H1 (cell line): ENCODE measurements around the gene TMEM86B. TPM values are rescaled to one million over a fixed set of nuclear protein-coding genes. Genes with fewer than 3 reads are reported as not detected.

Source experiments
- CTCF ChIA-PET: fragments of 300-600 bp; sonication (Branson Sonifier 250); formaldehyde crosslinking; loops from one replicate; lab custom pipeline; 2021; ENCODE audit not compliant: partially characterized antibody; lab: Charles Lee
- POLR2A ChIA-PET: fragments of 300-600 bp; sonication (Branson Sonifier 250); formaldehyde crosslinking; loops from one replicate; lab custom pipeline; 2021; ENCODE audit warnings: inconsistent platforms; ENCODE audit not compliant: partially characterized antibody; lab: Charles Lee
- DNase-seq, 2 experiments: peaks; one replicate each; pipeline versions ENCODE4 v3.0.0 to v3.0.0-alpha.2; 2010 to 2022; ENCODE audit warnings: low spot score in 2 of 2, low read depth in 1 of 2, mixed read lengths in 1 of 2
- FAIRE-seq: peaks from 2 replicates; lab custom pipeline; 2011; peaks lifted over from hg19 to GRCh38; lab: Jason Lieb, UNC
- H2AFZ ChIP-seq: 2 replicates; pipeline ENCODE4 v1.8.1; 2012; ENCODE audit warnings: low read length, inconsistent platforms
- H2AK5ac ChIP-seq: 2 replicates; pipeline ENCODE4 v1.6.1; 2013; ENCODE audit warnings: low read depth, low read length
- H2BK120ac ChIP-seq: replicated peaks from 2 replicates; pipeline ENCODE3; 2013; ENCODE audit warnings: low read depth, low read length, inconsistent platforms
- H2BK12ac ChIP-seq: 2 replicates; pipeline ENCODE4 v1.6.1; 2013; ENCODE audit warnings: low read depth, low read length
- H2BK15ac ChIP-seq: 2 replicates; pipeline ENCODE4 v1.6.1; 2013; ENCODE audit warnings: low read length
- H2BK20ac ChIP-seq: 2 replicates; pipeline ENCODE4 v1.6.1; 2013; ENCODE audit warnings: low read length
- H2BK5ac ChIP-seq: 2 replicates; pipeline ENCODE4 v1.6.1; 2013; ENCODE audit warnings: low read depth, low read length
- H3K14ac ChIP-seq: 2 replicates; pipeline ENCODE4 v1.6.1; 2013; ENCODE audit warnings: inconsistent platforms; ENCODE audit not compliant: insufficient read length
- H3K18ac ChIP-seq: 2 replicates; pipeline ENCODE4 v1.6.1; 2013; ENCODE audit warnings: low read length; ENCODE audit errors: extremely low read depth
- H3K23ac ChIP-seq: 2 replicates; pipeline ENCODE4 v1.6.1; 2013; ENCODE audit warnings: inconsistent platforms; ENCODE audit not compliant: insufficient read length
- H3K23me2 ChIP-seq: 2 replicates; pipeline ENCODE4 v1.6.1; 2013; ENCODE audit warnings: low read depth, low read length
- H3K27ac ChIP-seq: 2 replicates; pipeline ENCODE4 v1.6.1; 2011; ENCODE audit warnings: low read depth, low read length, inconsistent platforms
- H3K27me3 ChIP-seq, 4 experiments: replicated peaks in 1 of 4; 1 replicate in 1 of 4; 2 replicates in 3 of 4; pipeline versions ENCODE4 v1.6.1 to v1.8.1; 2011 to 2013; ENCODE audit warnings: low read length in 3 of 4, mild to moderate bottlenecking in 3 of 4, inconsistent platforms in 2 of 4, mixed read lengths in 2 of 4, moderate library complexity in 1 of 4; ENCODE audit not compliant: control insufficient read depth in 3 of 4, insufficient read depth in 3 of 4; ENCODE audit errors: extremely low read depth in 1 of 4
- H3K36me3 ChIP-seq, 4 experiments: 2 replicates each; pipeline versions ENCODE4 v1.6.1 to v1.8.1; 2011 to 2013; ENCODE audit warnings: mild to moderate bottlenecking in 4 of 4, low read length in 3 of 4, moderate library complexity in 2 of 4, control low read depth in 1 of 4, inconsistent platforms in 1 of 4; ENCODE audit not compliant: insufficient read depth in 4 of 4, control insufficient read depth in 2 of 4
- H3K4ac ChIP-seq: replicated peaks from 2 replicates; pipeline ENCODE3; 2013; ENCODE audit warnings: low read length, low read depth, mixed read lengths, inconsistent platforms; ENCODE audit not compliant: insufficient read length
- H3K4me1 ChIP-seq, 4 experiments: replicated peaks in 1 of 4; 1 replicate in 1 of 4; 2 replicates in 3 of 4; pipeline versions ENCODE4 v1.6.1 to v1.8.1; 2011 to 2013; ENCODE audit warnings: low read length in 3 of 4, inconsistent platforms in 2 of 4, mixed read lengths in 1 of 4; ENCODE audit not compliant: insufficient read depth in 4 of 4, control insufficient read depth in 3 of 4
- H3K4me2 ChIP-seq, 2 experiments: 2 replicates each; pipeline versions ENCODE4 v1.6.1 to v1.8.1; 2011 to 2013; ENCODE audit warnings: low read depth in 2 of 2, low read length in 2 of 2, control low read depth in 1 of 2, inconsistent platforms in 1 of 2, mild to moderate bottlenecking in 1 of 2; ENCODE audit not compliant: insufficient read depth in 1 of 2
- H3K4me3 ChIP-seq, 4 experiments: fragments of 200-600, 300-600 bp in 1 of 4; sonication (generic), shearing (Covaris generic), sonication (Bioruptor Twin) in 1 of 4; 2 replicates each; pipeline versions ENCODE4 v1.5.1 to v1.8.1; 2011 to 2016; ENCODE audit warnings: low read length in 4 of 4, low read depth in 3 of 4, control low read depth in 2 of 4, inconsistent platforms in 2 of 4, mild to moderate bottlenecking in 2 of 4, mixed read lengths in 1 of 4, moderate library complexity in 1 of 4; ENCODE audit not compliant: insufficient read depth in 2 of 4; ENCODE audit errors: extremely low read depth in 1 of 4
- H3K56ac ChIP-seq: replicated peaks from 2 replicates; pipeline ENCODE3; 2013; ENCODE audit warnings: low read depth, mild to moderate bottlenecking, mixed read lengths, low read length, inconsistent platforms; ENCODE audit not compliant: insufficient read length
- H3K79me1 ChIP-seq: 2 replicates; pipeline ENCODE4 v1.6.1; 2013; ENCODE audit warnings: low read depth, low read length, control low read depth
- H3K79me2 ChIP-seq, 2 experiments: 2 replicates each; pipeline versions ENCODE4 v1.6.1 to v1.8.1; 2012 to 2013; ENCODE audit warnings: low read length in 2 of 2, mild to moderate bottlenecking in 2 of 2, inconsistent platforms in 1 of 2; ENCODE audit not compliant: insufficient read depth in 2 of 2, control insufficient read depth in 1 of 2
- H3K9ac ChIP-seq, 4 experiments: replicated peaks in 1 of 4; 1 replicate in 1 of 4; 2 replicates in 3 of 4; pipeline versions ENCODE4 v1.6.1 to v1.8.1; 2011 to 2013; ENCODE audit warnings: low read depth in 3 of 4, low read length in 3 of 4, control low read depth in 2 of 4, mild to moderate bottlenecking in 2 of 4, moderate library complexity in 2 of 4, inconsistent platforms in 1 of 4; ENCODE audit errors: extremely low read depth in 1 of 4
- H3K9me3 ChIP-seq, 2 experiments: 2 replicates each; pipeline versions ENCODE4 v1.6.1 to v1.8.1; 2012 to 2013; ENCODE audit warnings: mild to moderate bottlenecking in 2 of 2, moderate library complexity in 2 of 2, control low read depth in 1 of 2, inconsistent platforms in 1 of 2, low read depth in 1 of 2, low read length in 1 of 2, mixed read lengths in 1 of 2; ENCODE audit not compliant: insufficient read depth in 2 of 2
- H4K20me1 ChIP-seq, 2 experiments: replicated peaks in 1 of 2; 2 replicates each; pipeline versions ENCODE3 to v1.8.1; 2011 to 2013; ENCODE audit warnings: inconsistent platforms in 2 of 2, low read length in 2 of 2, mild to moderate bottlenecking in 1 of 2; ENCODE audit not compliant: insufficient read depth in 2 of 2, control insufficient read depth in 1 of 2
- H4K5ac ChIP-seq: 2 replicates; pipeline ENCODE4 v1.6.1; 2013; ENCODE audit warnings: low read length, low read depth, mixed read lengths, inconsistent platforms; ENCODE audit not compliant: insufficient read length
- H4K8ac ChIP-seq: 2 replicates; pipeline ENCODE4 v1.8.0; 2013; ENCODE audit warnings: mild to moderate bottlenecking, moderate library complexity, low read length, inconsistent platforms; ENCODE audit not compliant: insufficient read depth; ENCODE audit errors: extremely low read depth
- H4K91ac ChIP-seq: replicated peaks from 2 replicates; pipeline ENCODE3; 2013; ENCODE audit warnings: low read length, mixed read lengths, inconsistent platforms; ENCODE audit not compliant: insufficient read length
- ATF3 ChIP-seq: IDR thresholded peaks from 2 replicates; pipeline ENCODE4 v1.6.1; 2011; ENCODE audit warnings: low read depth, mild to moderate bottlenecking, low read length; ENCODE audit not compliant: insufficient read depth
- FOSL1 ChIP-seq: IDR thresholded peaks from 2 replicates; pipeline ENCODE4 v1.6.1; 2011; ENCODE audit warnings: mild to moderate bottlenecking, low read depth, low read length, moderate library complexity; ENCODE audit not compliant: insufficient read depth
- GTF2F1 ChIP-seq: IDR thresholded peaks from 2 replicates; pipeline ENCODE4 v1.6.1; 2012; ENCODE audit warnings: low read depth, low read length, improper control_type of control experiment, borderline replicate concordance
- JUND ChIP-seq: IDR thresholded peaks from 2 replicates; pipeline ENCODE4 v1.6.1; 2011; ENCODE audit warnings: mild to moderate bottlenecking, improper control_type of control experiment, low read length
- POU5F1 ChIP-seq: IDR thresholded peaks from 2 replicates; pipeline ENCODE4 v1.6.1; 2011; ENCODE audit warnings: low read depth, mild to moderate bottlenecking, low read length, moderate library complexity
- SP1 ChIP-seq: IDR thresholded peaks from 2 replicates; pipeline ENCODE4 v1.6.1; 2011; ENCODE audit warnings: low read depth, low read length
- SP2 ChIP-seq: IDR thresholded peaks from 2 replicates; pipeline ENCODE4 v1.6.1; 2012; ENCODE audit warnings: mild to moderate bottlenecking, low read length, inconsistent platforms
- TBP ChIP-seq: IDR thresholded peaks from 2 replicates; pipeline ENCODE4 v1.6.1; 2011; ENCODE audit warnings: low read depth, low read length, improper control_type of control experiment
- TEAD4 ChIP-seq: IDR thresholded peaks from 2 replicates; pipeline ENCODE4 v1.6.1; 2012; ENCODE audit warnings: low read depth, low read length, inconsistent platforms, mixed read lengths
- WGBS, 2 experiments: shearing (Covaris generic) in 1 of 2; methylation state at CpG; one replicate each; pipeline versions ENCODE4 v1.1.6 to v1.1.7; 2013 to 2015; ENCODE audit warnings: low lambda C conversion rate in 2 of 2, mixed read lengths in 2 of 2, inconsistent platforms in 1 of 2, low coverage in 1 of 2, missing lambda C conversion rate in 1 of 2; ENCODE audit not compliant: insufficient replicate concordance in 2 of 2, insufficient coverage in 1 of 2, insufficient read length in 1 of 2; ENCODE audit errors: extremely low coverage in 1 of 2, missing lambda C conversion rate in 1 of 2; 5-methylcytosine and 5-hydroxymethylcytosine counted together
- polyA plus RNA-seq, 7 experiments: library from polyadenylated mRNA; depleted of rRNA in 3 of 7; stranded (reverse) in 5 of 7; unstranded in 2 of 7; fragments of >200 nt in 5 of 7; fragments of 200-250 nt in 2 of 7; gene quantifications; 1 replicate in 5 of 7; 2 replicates in 1 of 7; 4 replicates in 1 of 7; pipeline versions ENCODE4 v1.2.1 to v1.2.3, GENCODE V29; 2011 to 2013; ENCODE audit warnings: missing spikeins in 2 of 7, mixed read lengths in 2 of 7
- total RNA-seq: library from RNA; stranded (reverse); fragmentation: NEBNext Ultra II Directional; extraction: Animal tissue kit (Norgen Biotek cat#: 25700); gene quantifications from 2 replicates; pipeline ENCODE4 v1.2.1, GENCODE V29; 2021

The TMEM86B gene
- total and polyA plus RNA-seq, 2 of the 8 experiments (the other 6 are each of a cell fraction or from before 2014, with no cell fraction given) = 2.0 to 2.9 TPM

GRCh38 chr19:55266840-55267239, 38.3 kb upstream of the TMEM86B start:
- WGBS, 2 experiments = 93% methylated on average over 4 of the region's 4 CpGs; no CpG with 5 or more reads in 1 of the 2 experiments
- TF ChIP-seq GTF2F1 (no peak), POU5F1 (no peak), TBP (no peak), JUND (no peak), TEAD4 (no peak), FOSL1 (no peak), SP2 (no peak), ATF3 (no peak), SP1 (no peak)

More at GRCh38 chr19:55266840-55267239, 38.3 kb upstream of the TMEM86B start:
- no peak overlapping the region for H3K4ac ChIP-seq
- no peak overlapping the region for H2BK12ac ChIP-seq
- H3K23me2 ChIP-seq = peaks cover 9% of the 10 kb centered on the region; the same call in 1 of the 2 replicates
- no peak for FAIRE-seq
- no peaks in the 10 kb centered on the region for H3K27me3 ChIP-seq
- no peak overlapping the region for H2BK120ac ChIP-seq
- no peak overlapping the region for H2AFZ ChIP-seq
- no peak overlapping the region for H3K9ac ChIP-seq
- H3K56ac ChIP-seq = peak overlapping the region; percentile 96
- no peak overlapping the region for H2BK20ac ChIP-seq
- no peak overlapping the region for H3K4me2 ChIP-seq
- no peak overlapping the region for H3K4me3 ChIP-seq
- H4K91ac ChIP-seq = no peak overlapping the region
- peaks cover 0 to 3% of the 10 kb centered on the region in 2 experiments; a peak in 3 of 4 replicates for H3K9me3 ChIP-seq
- H3K23ac ChIP-seq = no peak overlapping the region
- ChIA-PET CTCF (no interaction called here), POLR2A (no interaction called here)
- H4K5ac ChIP-seq = no peak overlapping the region
- H3K79me1 ChIP-seq = peaks cover 7% of the 10 kb centered on the region
- no peak overlapping the region for H2AK5ac ChIP-seq
- H3K4me1 ChIP-seq = peaks cover 0 to 3% (median 0%) of the 10 kb centered on the region in 4 experiments; a peak in 1 of 7 replicates
- H3K27ac ChIP-seq = no peak overlapping the region
- H3K79me2 ChIP-seq = peaks cover 0 to 6% of the 10 kb centered on the region in 2 experiments; a peak in 1 of 4 replicates
- DNase-seq = no peak
- no peak overlapping the region for H3K14ac ChIP-seq
- H3K18ac ChIP-seq = no peak overlapping the region
- no peak overlapping the region for H2BK15ac ChIP-seq
- H2BK5ac ChIP-seq = no peak overlapping the region
- H3K36me3 ChIP-seq = no peaks in the 10 kb centered on the region
- peaks cover 0 to 10% of the 10 kb centered on the region in 2 experiments for H4K20me1 ChIP-seq
- no peak overlapping the region for H4K8ac ChIP-seq
